GM15510 (cell line): ENCODE measurements around the gene SORL1-AS1.

Experiments used
- POLR2A ChIP-seq: IDR thresholded peaks from 3 replicates; pipeline ENCODE4 v1.6.1; 2011; ENCODE audit warnings: borderline replicate concordance; ENCODE audit not compliant: insufficient read length; ENCODE audit errors: extremely low read depth

SORL1-AS1 gene

GRCh38 chr11:121463689-121464335, 11.0 kb upstream of the SORL1-AS1 start:
- TF ChIP-seq POLR2A = no peak

DNA sequence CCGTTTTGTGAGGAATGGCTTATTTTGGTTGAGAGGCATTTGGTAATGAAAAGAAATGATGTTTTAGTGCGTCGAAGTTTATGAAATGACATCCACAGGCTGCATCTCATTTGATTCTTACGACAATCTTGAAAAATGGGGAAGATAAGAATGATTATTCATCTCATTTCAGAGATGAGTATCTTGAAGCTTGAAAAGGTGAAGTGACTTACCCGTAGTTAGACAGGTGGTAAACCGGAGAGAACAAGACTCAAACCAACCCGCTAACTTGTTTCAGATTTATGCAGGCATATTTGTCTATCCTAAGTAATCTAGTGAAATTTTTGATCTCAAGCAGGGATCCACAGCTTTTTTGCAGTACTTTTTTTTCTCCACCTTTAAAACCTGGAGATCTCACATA, 9.1 kb upstream of the SORL1-AS1 start:
- no peak for TF ChIP-seq POLR2A

- TF ChIP-seq POLR2A = no peak
Measured at GRCh38 chr11:121460941-121461514, 8.3 kb upstream of the SORL1-AS1 start.

DNA sequence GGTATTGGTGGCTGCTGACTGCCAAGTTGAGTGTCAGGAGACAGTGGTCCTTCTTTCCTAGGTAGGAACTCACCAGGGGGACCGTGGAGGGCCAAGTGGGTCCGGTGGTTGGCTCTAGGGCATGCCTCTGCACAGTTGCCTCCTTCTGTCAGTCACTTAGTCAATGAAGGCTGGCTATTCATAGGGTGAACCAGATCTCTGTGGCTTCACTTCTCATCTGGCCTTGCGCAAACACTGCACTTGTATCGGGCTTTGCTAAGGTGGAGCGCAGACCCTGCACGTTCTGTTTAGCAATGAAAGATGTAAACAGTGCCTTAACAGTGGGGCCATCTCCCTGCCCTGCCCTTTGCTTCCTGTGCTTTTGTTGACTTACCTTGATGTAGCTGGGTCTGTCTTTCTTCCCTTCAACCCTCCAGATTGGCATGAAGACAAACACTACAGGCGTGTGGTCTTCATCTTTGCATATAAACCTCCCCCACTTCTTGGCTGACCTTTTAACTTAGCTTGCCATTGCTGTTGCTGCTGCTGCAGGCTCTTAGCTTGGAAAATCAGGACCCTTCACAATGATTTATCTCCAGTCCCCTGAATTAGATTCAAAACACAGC, 6.7 kb upstream of the SORL1-AS1 start:
- TF ChIP-seq POLR2A = no peak

- no peak for TF ChIP-seq POLR2A
Measured at GRCh38 chr11:121458551-121458950, 5.8 kb upstream of the SORL1-AS1 start.

- TF ChIP-seq POLR2A = no peak
Measured at GRCh38 chr11:121456816-121457431, 4.2 kb upstream of the SORL1-AS1 start.

GRCh38 chr11:121456151-121456550, 3.4 kb upstream of the SORL1-AS1 start:
- no peak for TF ChIP-seq POLR2A

DNA sequence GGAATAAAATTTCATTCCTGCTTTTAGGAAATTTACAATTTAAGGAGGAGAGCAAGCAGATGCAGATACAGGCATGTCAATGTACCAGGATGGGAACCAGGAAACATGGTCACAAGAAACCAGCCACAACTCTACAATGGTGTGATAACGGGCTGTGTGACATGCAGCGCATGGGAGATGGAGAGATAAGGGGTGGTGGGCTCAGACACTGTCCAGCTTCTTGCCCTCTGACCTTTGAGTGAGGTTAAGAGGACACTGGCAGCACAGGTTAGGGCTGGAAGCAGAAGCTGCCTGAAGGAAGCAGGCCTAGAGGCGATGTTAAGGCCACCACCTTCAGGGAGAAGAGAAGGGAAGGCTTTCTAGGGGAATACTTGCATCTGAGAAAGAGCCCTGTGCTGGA, 2.3 kb upstream of the SORL1-AS1 start:
- no peak for TF ChIP-seq POLR2A

DNA sequence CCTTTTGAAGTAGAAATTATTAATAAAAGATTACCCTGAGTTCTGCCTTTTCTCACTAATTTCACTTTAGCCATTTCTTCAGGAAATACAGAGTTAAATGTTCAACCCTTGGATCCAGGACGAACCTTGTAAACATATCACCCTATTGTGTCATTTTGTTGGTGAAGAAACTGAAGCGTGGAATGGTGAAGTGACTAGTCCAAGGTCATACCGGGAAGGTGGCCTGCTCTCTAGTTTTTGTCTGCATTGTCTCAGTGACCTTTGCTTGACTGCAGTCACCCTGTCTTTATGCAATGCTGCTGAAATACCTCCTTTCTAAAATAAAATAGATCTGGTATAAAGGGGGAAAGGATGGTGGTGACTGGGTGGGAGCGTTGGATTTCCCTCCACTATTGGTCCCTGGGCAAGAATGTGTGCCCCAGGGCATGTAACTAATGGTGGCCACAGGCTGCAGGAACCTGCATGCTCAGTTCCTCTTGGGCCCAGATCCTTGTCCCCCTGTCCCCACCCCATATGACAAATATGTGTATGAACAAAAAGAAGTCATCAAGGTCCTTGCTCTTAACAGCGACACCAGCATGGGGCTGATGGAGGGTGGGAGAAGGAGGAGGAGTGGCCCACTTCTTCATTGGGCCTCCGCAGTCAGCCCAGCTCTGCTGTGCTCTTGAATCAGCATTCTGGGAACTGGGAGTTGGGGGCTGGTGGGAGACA, 977 bp upstream of the SORL1-AS1 start:
- peak; percentile 7 for TF ChIP-seq POLR2A

DNA sequence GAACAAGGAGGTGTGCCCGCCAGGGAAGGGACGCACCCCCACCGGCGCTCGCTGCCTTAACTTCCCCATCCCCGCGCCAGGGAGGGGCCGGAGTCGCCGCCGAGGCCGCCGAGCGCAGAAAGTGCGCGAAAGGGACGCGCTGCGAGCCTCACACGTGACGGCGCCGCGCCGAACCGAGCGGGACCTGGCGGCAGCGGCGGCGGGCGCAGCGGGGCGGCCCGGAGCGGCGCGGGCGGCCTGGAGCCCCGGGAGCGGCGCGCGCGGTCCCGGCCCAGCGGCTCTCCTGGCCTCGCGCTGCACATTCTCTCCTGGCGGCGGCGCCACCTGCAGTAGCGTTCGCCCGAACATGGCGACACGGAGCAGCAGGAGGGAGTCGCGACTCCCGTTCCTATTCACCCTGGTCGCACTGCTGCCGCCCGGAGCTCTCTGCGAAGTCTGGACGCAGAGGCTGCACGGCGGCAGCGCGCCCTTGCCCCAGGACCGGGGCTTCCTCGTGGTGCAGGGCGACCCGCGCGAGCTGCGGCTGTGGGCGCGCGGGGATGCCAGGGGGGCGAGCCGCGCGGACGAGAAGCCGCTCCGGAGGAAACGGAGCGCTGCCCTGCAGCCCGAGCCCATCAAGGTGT, 670 bp downstream of the SORL1-AS1 start, which contains the start of gene SORL1:
SORL1 (plus strand) TSS at position 329 of the 623 bp plus-strand sequence; CDS start at position 347, 18 bp downstream.
- peak; percentile 62 for TF ChIP-seq POLR2A

- TF ChIP-seq POLR2A = peak; percentile 7
Measured at GRCh38 chr11:121451178-121451985, 1.4 kb downstream of the SORL1-AS1 start.

DNA sequence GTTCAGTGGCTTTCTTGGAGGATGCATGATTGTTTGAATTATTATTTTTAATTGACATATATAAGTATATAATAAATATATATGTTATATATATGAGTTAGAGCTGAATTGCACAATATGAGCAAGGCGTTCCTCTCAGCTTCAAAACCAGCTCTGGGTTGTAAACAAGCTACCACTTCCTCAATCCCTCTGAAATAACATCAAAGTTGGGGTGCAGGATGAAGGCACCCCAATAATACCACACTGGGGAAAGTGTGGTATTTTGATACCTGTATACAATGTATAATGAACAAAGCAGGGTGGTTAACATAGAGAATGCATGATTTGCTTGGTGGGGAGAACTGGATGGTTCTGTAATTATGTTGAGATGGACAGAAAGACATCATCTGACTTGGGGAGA, 2.4 kb downstream of the SORL1-AS1 start:
- TF ChIP-seq POLR2A = no peak

DNA sequence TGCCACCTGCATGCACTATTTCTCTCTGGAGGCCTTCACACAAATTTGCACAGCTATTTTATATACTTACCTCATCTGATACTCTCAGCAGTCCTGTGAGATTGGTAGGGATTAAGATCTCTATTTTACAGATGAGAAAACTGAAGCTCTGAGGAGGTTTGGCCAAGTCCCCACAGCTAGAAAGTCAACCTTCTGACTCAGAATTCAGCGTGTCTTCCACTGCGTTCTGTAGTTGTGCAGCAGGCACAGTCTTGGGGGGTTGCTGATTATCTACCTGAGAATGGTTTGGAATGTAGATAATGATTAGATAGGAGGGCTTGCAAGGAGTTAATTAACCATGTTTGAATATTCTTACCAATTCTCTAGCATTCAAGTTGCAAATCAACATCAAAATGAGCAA, 3.1 kb downstream of the SORL1-AS1 start:
- no peak for TF ChIP-seq POLR2A

- TF ChIP-seq POLR2A = no peak
Measured at GRCh38 chr11:121449123-121449522, 3.6 kb downstream of the SORL1-AS1 start.
